ENCODE measurements around the gene GATAD2B.

GATAD2B gene

GRCh38 chr1:153827168-153827964 is 95.4 kb downstream of the GATAD2B start:
- DNase-seq, result no peak

- no peak for DNase-seq
Observed at GRCh38 chr1:153818876-153819275, 103.9 kb downstream of the GATAD2B start.

- DNase-seq, result no peak
Observed at GRCh38 chr1:153816283-153816889, 106.4 kb downstream of the GATAD2B start.

- DNase-seq, result no peak
Observed at GRCh38 chr1:153805886-153806719, 116.7 kb downstream of the GATAD2B start.

- peak; percentile 38 for DNase-seq
Observed at GRCh38 chr1:153805042-153805745, 117.6 kb downstream of the GATAD2B start.

GRCh38 chr1:153804112-153804511 is 118.7 kb downstream of the GATAD2B start:
- DNase-seq, result no peak

GRCh38 chr1:153803470-153804056 is 119.2 kb downstream of the GATAD2B start:
- no peak for DNase-seq

- DNase-seq, result no peak
Observed at GRCh38 chr1:153801786-153802697, 120.7 kb downstream of the GATAD2B start.

GRCh38 chr1:153801028-153801625 is 121.6 kb downstream of the GATAD2B start:
- no peak for DNase-seq

GRCh38 chr1:153800516-153800915 is 122.3 kb downstream of the GATAD2B start:
- no peak for DNase-seq

GRCh38 chr1:153799566-153800465 is 123.0 kb downstream of the GATAD2B start:
- no peak for DNase-seq

GRCh38 chr1:153799016-153799415 is 123.8 kb downstream of the GATAD2B start:
- DNase-seq, result no peak

- DNase-seq, result no peak
Observed at GRCh38 chr1:153798468-153798780, 124.3 kb downstream of the GATAD2B start.

GRCh38 chr1:153796786-153797659 is 125.7 kb downstream of the GATAD2B start:
- DNase-seq, result peak; percentile 38

GRCh38 chr1:153795934-153796785 is 126.6 kb downstream of the GATAD2B start:
- no peak for DNase-seq

- no peak for DNase-seq
Observed at GRCh38 chr1:153795330-153795837, 127.4 kb downstream of the GATAD2B start.

- no peak for DNase-seq
Observed at GRCh38 chr1:153794624-153795329, 128.0 kb downstream of the GATAD2B start.

Data from GDM1 (cell line).